Activated naive CD4-positive, alpha-beta T cell (primary cell): Measurements from ENCODE around the gene SPSB1.
"Not testable (repeated sequence)": the region's sequence is repeated elsewhere in the genome, so short reads cannot be mapped to it uniquely, and the experiment has no call there.

Experiments
- DNase-seq, 4 experiments: peaks; one replicate each; lab custom pipeline; 2025; lab: John Stamatoyannopoulos, UW

SPSB1 gene

DNA sequence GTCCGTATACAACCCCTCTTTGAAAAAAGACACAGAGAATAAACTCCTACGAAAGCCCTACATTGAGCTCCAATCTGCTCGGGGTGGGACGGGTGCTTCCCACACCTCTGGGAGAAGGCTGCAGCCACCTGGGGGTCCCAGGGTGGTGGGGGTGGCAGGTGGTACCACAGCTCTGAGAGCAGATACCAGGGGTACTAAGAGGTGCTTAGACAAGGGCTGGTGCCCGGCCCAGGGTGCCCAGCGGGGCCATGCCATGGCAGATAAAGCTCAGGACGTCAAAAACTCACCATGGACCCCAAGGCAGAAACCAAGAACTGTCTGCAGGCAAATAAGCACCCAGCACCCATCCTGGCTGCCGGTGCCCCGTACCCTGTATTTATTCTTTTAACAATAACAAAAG lies 75.1 kb downstream of the SPSB1 start:
- no peak for DNase-seq

DNA sequence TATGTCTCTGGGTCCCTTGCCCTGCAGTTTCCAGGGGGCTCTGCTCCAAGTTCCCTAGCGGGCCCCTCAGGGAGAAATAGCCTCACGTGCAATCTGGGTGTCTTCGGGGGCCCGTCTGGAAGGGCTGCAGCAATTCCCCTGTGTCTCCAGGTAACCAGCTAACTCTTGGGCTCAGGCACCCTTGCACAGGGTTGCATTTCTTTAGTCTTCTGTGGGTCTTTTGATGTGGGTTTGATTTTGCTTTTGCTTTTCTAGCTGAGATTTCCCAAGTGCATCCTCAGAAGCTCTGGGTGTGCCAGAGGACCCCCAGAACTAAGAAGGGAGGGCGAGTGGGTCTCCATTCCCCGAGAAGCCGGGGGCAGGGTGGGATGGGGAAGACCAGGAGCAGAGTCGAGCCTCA lies 75.7 kb downstream of the SPSB1 start:
- no peak for DNase-seq

DNA sequence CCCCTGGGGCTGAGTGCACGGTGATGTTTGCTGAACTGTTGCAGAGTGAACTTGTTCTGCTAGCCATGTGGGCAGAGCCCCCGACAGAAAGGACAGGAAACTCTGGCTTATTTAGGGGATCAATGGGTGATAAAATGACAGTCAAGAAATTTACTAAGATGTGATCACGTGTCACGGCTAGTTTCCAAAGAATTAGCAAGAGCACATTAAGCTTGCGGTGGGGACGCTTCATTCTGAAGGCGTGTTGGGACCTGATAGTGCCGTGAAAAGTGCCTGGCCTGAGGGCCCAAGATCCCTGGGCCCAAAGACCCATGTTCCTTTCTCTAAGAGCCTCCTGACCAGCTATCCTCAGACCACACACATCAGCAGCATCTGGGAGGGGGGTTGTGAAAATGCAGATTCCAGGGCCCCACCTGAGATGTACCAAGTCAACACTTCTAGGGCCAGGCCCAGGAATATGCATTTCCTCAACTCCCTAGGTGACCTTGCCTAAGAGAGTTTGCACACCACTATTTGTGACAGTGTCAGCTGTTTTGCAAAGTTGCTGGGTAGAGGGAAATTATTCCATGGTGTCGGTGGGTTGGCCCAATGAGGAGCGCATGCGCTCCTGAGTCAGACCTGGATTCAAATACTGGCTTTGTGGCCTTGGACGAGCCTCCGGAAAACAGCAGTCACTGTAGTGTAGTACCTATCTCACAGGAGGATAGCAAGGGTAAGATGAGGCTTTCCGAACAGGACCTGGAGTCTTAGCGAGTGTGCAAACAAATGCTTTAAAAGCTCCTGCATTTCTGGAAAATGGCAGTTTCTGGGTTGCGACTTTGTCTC lies 77.5 kb downstream of the SPSB1 start:
- no peak for DNase-seq

DNA sequence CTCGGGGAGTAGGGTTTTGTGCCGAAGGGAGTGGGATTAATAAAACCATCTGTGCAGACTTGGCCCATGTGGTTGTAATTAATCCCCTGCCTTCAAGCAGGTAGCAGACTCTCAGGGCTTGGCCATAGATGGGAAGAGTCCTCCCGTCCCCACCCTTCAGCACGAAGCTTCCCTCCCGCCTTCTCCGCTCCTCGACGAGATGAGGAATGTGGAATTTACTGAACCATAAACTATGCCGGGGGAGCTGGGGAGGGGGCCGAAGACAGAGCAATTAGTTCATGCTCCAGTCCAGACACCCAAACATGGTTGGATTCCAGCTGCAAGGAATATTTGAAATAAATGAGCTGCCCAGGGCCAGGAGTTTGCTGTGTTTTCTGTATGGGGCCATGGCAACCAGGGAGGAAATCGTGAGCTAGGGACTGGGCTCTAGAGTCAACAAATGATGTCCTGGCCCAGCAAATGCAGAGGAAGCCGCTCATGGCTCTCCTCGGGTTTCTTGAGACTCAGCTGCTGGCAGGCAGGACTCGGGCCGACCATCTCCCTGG lies 78.8 kb downstream of the SPSB1 start:
- DNase-seq, result no peak

DNA sequence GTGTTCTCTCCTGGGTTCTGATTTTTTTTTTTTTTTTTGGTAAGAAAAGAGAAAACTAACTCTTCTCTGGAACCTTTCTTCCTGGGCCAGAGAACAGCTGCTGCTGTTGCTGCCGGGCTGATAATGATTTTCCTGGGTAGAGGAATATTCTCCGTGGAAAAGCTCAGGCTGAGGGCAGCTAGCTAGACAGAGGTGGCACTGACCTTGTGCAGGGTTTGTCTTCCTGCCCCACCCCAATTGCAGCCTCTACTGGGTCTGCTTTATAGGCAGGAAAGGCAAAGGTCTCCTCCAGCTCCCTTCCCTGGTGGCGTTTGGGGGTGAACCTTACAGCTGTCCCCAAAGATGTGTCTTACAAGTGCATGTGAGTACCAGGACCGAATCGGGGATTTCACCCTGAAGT lies 79.3 kb downstream of the SPSB1 start:
- DNase-seq, result no peak

DNA sequence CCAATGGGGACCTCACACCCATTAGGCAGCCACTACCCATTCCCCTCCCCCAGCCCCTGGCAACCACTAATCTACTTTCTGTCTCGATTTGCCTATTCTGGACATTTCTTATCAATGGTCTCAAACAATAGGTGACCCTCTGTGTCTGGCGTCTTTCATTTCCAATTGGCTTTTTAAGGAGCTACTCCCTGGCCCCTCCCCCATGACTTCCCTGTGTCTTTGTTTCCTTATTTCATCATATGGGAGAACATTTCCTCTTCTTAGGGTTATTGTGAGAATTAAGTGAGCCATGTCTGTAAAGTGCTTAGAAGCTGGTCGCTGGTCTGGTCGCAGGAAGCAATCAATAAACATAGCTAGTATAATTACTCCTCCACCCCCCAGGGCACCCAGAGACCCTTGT lies 80.9 kb downstream of the SPSB1 start:
- no peak for DNase-seq

DNA sequence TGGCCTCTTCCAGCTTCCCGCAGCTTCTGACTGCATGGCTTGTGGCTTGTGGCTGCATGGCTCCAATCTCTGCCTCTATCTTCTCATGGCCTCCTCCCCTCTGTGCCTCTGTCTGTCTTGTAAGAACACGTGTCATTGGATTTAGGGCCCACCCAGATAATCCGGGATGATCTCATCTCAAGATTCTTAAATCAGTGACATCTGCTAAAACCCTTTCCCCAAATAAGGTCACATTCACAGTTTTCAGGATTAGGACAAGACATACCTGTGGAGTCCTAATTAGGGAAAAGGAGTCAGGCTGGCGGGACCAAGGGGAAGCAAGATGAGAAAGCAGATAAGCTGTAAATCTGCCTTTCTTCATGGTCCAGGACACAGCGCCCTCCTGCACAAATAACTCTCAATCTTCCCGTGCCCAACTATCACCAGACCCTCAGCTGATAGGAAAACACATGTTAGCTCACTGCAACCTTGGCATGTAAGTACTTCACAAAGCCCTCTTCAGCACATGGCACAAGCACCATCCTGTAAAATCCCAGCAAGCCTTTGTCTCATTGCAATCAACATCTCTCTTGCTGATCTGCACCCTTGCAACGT lies 82.2 kb downstream of the SPSB1 start:
- no peak for DNase-seq

DNA sequence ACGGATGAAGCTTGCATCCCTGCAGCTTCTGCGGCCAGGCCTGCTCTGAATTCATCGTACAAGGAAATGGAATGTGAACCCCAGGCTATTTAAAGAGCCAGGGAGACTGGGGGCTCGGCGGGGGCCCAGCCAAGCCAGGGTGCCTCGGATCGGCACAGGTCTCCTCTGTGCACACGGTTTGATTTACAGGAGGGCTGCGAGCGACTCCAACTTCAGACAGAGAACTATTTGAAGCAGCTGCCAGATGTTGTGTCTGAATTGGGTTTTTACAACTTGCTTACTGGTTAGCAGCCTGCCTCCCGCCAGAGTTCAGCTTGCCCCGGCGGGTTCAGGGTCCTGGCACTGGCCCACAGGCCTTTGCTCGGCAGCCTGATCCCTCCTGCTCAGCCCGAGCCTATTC lies 83.2 kb downstream of the SPSB1 start:
- no peak for DNase-seq

DNA sequence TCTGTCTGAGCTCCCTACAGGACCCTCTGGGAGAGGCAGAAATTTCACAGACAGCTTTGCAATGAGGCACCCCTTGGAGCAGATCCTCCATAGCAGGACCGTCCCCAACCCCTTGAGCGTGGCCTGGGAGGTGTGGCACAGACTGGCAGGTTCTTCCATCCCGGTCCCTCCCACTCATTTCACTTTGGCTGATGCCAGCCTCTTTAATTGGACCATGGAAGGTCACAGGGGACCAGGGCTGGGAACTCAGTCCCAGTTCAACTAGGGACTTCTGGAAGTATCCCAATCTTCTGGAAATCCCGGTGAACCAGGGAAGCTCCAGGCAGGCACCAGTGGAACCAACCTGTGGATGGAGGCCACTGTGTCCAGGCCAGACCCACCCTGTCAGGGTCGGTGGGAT lies 83.7 kb downstream of the SPSB1 start:
- no peak for DNase-seq

DNA sequence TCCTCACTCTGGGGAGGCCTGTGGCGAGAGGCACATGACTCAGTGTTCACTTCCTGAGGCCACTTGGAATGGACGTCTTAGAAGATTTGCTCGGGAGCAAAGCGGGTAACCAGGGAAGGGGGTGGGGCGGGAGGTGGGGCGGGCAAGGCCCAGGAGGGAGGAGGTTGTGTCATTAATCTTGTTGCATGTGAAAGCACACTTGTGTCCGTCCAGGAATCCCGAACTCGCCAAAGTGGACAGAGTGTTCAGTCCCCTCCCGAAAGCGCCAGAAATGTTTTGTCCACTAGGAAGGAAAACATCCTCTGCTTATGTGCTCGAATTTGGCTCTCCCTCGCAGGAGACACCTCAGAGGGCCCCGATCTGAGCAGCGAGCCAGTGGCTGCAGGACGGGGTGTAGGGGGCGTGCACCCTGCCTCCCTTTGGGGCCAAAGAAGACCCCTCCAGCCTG lies 84.2 kb downstream of the SPSB1 start:
- no peak for DNase-seq

DNA sequence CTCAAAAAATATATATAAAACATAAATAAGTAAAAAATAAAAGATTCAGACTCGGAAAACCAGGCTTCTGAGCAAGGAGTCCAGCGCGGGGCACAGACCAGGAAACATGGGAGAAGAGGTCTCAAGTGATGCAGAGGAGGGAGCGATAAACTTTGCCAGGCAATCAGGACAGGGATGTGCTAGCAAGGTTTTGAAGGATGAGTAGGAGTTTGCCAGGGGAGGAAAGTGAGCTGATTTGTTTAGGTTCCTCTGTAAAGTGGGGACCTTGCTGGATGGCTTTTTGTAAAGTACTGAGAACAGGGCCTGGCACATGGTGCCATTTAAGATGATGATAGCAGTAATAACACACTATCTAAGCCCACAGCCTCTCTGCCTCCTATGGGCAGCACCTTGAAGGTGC lies 86.1 kb downstream of the SPSB1 start:
- no peak for DNase-seq

DNA sequence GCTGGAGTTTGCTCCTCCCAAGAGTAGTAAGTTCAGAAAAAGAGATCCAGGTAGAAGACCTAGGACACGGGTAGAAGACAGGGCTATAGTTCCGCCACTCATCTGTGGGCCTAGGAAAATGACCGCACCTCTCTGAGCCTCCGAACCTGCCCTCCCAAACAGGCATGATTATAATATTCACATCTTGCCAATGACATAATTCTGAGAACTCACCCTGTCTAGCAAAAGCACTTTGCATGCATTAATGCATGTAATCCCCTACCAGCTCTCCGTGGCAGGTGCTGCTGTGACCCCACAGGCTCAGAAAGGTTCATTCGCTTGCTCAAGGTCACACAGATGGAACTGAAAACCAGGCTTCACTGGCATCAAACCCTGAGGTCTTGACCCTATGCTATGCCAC lies 88.0 kb downstream of the SPSB1 start:
- DNase-seq, result no peak

DNA sequence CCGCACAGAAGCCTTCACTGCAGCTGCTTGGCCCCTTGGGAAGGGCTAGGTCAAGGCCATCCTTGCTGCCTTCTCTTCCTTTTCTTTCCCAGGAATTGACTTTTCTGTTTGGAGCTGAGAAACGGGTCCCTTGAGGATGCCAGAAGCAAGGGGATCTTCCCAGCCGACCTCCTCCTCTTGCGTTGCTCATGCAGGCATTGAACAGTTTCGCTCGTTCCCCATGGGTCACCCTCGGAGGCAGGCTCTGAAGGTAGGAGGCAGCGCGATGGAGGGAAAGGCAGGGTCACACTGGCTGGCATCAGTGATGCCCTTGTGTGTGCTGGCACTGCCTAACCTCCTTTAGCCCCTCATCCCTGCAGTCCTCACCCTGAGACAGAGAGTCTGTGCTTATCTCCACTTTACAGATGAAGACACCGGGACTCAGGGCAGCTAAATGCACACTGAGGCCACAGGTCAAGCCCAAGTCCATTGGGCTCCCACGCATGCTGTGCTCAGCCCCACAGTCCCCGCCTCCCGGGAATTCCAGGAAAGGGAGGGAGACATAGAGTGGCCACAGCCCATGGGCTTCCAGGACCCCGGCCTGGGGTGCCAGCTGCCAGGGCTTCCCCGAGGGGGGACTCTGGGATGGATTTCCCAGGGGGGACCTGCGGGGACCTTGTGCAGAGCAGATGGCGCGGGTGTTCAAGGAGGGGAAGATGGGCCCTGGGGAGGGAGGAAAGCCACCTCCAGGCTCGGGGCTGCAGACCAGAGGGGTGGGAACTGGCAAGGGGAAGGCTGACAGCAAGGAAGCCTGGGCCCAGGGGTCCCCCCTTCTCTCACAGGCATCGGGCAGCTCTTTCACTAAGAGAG lies 90.2 kb downstream of the SPSB1 start:
- no peak for DNase-seq

DNA sequence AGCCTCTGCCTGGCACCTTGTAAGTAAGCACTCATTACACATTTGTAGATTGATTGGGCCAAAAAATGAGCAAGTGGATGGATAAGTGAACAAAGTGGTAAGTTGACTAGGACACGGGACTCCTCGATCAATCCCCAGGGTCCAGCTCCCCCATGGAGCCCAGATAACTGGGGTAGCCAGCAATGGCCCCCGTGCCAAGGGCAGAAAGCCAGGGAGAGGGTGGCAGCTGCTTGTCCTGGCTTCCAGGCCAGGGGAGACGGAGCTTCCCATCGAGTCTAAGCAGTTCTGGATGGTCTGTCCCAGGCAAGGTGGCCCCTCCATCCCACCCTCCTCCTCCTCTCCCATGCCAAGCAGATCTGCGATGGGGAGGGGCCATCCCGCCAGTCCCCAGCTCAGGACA lies 91.4 kb downstream of the SPSB1 start:
- no peak for DNase-seq

DNA sequence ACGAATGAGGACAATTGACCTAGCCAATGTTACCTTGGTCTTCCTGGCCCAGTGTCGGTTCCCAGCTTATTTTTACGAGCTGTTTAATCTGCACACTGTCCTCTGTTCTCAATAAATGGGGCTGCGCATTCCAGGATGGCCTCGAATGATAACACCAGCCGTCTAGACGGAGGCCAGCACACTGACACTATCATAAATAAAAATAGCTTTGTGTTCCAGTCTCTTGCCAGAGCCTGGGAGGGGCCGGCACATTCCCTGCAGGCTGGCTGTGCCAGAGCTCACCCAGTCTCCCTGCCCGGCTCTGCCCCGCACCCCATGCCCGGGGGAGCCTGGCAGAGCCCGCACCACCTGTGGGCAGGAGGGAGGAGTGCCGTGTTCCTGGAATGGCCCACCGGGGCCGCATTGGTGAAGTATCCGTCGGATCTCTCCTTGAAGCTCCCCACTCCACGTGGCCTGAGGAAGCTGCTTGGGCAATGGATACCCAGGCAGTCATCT lies 92.1 kb downstream of the SPSB1 start:
- no peak for DNase-seq

DNA sequence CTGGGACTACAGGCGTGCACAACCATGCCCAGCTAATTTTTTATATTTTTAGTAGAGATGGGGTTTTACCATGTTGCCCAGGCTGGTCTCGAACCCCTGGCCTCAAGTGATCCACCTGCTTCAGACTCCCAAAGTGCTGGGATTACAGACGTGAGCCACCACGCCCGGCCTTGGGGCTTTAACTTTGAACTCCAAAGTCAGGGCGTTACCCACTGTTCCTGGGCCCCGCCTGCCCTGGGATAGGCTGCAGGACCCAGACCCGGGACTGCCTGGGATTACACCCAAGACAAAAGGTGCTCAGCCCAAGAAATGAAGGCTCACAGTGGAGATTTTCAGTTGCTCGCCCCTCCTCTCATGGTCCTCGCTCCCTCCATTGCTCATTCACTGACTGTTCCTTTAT lies 92.7 kb downstream of the SPSB1 start:
- not testable (repeated sequence) for DNase-seq

DNA sequence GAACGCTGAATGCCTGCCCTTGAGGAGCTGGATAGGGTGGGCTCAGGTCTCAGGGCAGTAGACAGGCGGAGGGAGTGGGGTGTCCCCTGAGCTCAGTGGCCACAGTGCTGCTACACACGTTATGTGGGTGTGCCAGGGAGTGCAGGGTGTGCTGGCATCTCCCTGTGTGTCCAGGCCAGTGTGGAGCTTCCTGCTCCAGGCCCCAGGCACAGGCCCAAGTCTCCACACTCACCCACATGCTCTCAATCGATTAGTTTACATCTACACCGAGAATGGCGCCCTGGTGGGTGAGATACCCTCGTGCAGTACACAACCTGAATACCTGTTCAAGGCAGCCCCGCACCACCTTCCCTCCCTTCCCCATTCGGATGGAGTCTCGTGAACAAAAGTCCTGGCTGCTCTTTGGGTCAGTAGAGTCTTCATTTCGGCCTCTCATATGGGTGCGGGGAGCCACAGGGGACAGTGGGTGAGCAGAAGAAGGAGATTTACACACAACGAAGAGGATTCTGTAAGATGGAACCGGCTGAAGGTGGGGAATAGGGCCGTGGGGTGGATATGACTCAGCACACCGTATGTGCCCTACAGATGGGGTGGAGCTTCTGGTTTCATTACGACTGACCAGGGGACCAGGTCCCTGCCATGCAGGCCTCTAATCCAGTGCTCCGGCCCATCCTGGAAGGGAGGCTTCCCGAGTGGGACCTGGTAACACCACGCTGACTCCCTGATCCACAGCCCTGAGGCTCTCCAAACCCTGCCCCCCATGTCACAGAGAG lies 93.3 kb downstream of the SPSB1 start:
- DNase-seq, result no peak

DNA sequence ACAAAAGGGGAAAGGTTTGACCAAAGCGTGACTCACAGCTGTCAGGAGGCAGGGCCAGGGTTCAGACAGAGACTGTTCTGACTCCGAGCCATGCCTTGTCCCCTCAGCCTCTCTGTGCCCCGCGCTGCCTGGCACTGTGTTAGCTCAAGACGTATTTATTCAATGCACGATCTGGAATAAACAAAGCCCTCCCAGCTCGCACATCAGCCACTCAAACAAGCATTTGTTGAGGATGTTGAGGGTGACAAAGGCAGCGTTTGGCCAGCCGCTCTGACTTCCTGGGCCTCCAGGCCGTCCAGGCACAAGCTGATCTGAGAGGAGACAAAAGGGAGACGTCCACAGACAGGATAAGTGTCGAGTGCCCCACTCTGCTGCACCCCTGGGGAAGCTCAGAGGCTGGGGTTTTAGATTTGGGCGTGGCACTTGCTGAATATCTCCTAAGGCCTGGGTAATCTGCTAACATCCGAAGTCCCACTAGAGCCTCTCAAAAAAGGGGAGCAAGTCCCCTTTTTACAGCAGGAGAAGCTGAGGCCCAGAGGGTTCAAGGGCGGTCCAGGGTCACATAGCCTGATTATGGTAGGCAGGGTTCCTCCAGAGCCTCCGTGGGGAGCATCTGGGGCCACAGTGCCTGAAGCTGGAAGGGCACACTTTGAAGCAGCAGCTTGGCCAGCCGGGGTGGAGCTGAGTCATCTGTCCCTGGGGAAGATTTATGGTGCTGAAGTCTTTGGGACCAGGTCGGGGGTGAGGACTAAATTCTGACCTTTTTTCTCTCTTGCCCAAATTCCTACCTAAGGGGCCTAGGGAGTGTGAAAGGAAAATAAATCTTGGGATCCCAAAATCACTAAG lies 95.9 kb downstream of the SPSB1 start:
- DNase-seq, result no peak

DNA sequence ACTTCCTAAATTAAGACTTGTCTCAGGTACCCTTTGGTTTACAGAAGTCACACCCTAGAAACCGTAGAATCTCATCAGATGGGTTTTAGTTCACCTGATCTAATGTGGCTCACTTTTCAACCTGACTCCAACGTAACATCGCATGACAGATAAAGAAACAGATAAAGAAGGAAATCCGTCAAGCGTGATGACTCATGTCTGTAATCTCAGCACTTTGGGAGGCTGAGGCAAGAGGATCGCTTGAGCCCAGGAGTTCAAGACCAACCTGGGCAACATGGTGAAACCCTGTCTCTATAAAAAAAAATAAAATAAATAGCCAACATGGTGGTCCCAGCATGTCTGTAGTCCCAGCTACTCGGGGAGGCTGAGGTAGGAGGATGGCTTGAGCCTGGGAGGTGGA lies 97.3 kb downstream of the SPSB1 start:
- no peak for DNase-seq

DNA sequence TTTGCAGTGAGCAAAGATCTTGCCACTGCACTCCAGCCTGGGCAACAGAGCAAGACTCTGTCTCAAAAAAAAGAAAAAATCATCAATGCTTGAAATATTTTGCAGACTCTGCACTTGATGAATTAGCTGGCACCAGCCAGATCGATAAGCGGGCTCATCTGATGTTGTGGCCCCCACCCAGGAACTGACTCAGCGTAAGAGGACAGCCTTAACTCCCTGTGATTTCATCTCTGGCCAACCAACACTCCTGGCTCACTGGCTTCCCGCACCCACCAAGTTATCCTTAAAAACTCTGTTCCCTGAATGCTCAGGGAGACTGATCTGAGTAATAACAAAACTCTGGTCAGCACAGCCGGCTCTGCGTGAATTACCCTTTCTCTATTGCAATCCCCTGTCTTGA lies 98.9 kb downstream of the SPSB1 start:
- DNase-seq, result no peak

DNA sequence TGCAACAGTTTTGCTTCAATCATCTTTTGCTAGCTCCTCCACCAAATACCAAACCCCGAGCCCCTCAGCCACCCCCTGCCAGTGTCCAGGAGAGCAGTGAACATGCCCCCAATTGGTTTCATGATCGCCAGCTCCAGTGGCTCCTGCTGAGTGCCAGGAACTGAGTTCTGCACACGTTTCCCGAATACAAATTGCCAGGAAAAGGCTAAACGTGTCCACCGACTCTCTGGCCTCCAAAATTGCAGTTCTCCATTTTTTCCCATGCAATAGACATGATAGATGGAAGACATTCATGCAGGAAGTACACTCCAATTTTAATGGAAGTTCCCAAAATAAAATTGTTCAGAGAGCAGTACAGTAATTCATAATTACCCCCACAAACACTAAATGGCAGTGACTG lies 101.3 kb downstream of the SPSB1 start:
- DNase-seq, result no peak
